ENCODE data around the gene ZNF407.
"Not testable (repeated sequence)": the region's sequence is repeated elsewhere in the genome, so short reads cannot be mapped to it uniquely, and the experiment has no call there.

ZNF407 gene

DNA sequence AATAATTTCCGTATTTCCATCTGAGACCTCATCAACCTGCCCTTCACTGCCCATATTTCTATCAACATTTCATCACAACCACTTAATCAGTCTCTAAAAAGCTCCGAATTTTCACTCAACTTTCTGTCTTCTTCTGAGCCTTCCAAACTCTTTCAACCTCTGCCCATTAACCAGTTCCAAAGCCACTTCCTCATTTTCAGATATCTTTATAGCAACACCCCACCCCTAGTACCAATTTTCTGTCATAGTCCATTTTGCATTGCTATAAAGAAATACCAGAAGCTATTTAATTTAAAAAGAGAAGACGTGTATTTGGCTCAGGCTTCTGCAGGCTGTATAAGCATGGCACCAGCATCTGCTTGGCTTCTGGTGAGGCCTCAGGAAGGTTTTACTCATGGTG is 504.2 kb downstream of the ZNF407 start:
- no peak for TF ChIP-seq GABPA (IDR thresholded peaks at IDR 0.05; ENCODE audit: low read depth)
- peak; percentile 77 for TF ChIP-seq SPI1 (IDR thresholded peaks at IDR 0.05; ENCODE audit: borderline replicate concordance, low read depth)
- Histone ChIP-seq H3K4me3 (replicated peaks; ENCODE audit: insufficient read depth, low read length) (no peak overlapping the region), H3K27ac (replicated peaks) (no peak overlapping the region), H3K27me3 (ENCODE audit: insufficient read depth, poor library complexity, severe bottlenecking) (no peaks in the 10 kb centered on the region)
- DNase-seq (ENCODE audit: low read depth in 1 of 2, low spot score in 1 of 2), result no peak

- not testable (repeated sequence) for DNase-seq (ENCODE audit: low read depth in 1 of 2, low spot score in 1 of 2); H3K4me3 ChIP-seq (replicated peaks; ENCODE audit: insufficient read depth, low read length); H3K27ac ChIP-seq (replicated peaks); H3K27me3 ChIP-seq (ENCODE audit: insufficient read depth, poor library complexity, severe bottlenecking)
Observed at GRCh38 chr18:75104029-75104428, 506.4 kb downstream of the ZNF407 start.

DNA sequence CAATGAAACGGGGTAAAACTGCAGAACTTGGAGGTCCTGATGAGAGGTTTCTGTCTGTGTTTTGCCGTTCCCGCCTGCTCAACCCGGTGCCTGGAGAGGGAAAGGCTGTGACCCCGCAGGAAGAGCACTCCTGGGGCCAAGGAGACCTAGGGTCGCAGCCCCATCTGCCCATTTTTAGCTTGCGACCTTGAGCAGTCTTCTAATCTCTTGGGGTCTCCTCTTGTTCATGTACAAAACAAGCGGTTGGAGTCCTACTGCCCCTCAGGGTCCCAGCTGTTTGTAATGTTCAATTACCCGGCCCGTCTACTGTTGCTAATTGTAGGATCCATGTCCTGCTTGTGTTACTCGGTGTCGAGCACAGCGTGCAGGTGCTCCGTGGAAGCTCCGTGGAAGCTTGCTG is 506.8 kb downstream of the ZNF407 start:
- TF ChIP-seq, protein P1, sequence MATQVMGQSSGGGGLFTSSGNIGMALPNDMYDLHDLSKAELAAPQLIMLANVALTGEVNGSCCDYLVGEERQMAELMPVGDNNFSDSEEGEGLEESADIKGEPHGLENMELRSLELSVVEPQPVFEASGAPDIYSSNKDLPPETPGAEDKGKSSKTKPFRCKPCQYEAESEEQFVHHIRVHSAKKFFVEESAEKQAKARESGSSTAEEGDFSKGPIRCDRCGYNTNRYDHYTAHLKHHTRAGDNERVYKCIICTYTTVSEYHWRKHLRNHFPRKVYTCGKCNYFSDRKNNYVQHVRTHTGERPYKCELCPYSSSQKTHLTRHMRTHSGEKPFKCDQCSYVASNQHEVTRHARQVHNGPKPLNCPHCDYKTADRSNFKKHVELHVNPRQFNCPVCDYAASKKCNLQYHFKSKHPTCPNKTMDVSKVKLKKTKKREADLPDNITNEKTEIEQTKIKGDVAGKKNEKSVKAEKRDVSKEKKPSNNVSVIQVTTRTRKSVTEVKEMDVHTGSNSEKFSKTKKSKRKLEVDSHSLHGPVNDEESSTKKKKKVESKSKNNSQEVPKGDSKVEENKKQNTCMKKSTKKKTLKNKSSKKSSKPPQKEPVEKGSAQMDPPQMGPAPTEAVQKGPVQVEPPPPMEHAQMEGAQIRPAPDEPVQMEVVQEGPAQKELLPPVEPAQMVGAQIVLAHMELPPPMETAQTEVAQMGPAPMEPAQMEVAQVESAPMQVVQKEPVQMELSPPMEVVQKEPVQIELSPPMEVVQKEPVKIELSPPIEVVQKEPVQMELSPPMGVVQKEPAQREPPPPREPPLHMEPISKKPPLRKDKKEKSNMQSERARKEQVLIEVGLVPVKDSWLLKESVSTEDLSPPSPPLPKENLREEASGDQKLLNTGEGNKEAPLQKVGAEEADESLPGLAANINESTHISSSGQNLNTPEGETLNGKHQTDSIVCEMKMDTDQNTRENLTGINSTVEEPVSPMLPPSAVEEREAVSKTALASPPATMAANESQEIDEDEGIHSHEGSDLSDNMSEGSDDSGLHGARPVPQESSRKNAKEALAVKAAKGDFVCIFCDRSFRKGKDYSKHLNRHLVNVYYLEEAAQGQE (IDR thresholded peaks at IDR 0.05; ENCODE audit: insufficient replicate concordance, low read depth), result no peak
- TF ChIP-seq POLR2AphosphoS5 (IDR thresholded peaks at IDR 0.05; ENCODE audit: low read depth), result no peak
- TF ChIP-seq CTCF (IDR thresholded peaks at IDR 0.05; ENCODE audit: insufficient read depth, low read length), result no peak
- TF ChIP-seq SPI1 (IDR thresholded peaks at IDR 0.05; ENCODE audit: borderline replicate concordance, low read depth), result no peak
- TF ChIP-seq GABPA (IDR thresholded peaks at IDR 0.05; ENCODE audit: low read depth), result no peak
- no peak overlapping the region for H3K4me3 ChIP-seq (replicated peaks; ENCODE audit: insufficient read depth, low read length)
- H3K27me3 ChIP-seq (ENCODE audit: insufficient read depth, poor library complexity, severe bottlenecking), result no peaks in the 10 kb centered on the region
- no peak for DNase-seq (ENCODE audit: low read depth in 1 of 2, low spot score in 1 of 2)
- H3K27ac ChIP-seq (replicated peaks), result no peak overlapping the region

DNA sequence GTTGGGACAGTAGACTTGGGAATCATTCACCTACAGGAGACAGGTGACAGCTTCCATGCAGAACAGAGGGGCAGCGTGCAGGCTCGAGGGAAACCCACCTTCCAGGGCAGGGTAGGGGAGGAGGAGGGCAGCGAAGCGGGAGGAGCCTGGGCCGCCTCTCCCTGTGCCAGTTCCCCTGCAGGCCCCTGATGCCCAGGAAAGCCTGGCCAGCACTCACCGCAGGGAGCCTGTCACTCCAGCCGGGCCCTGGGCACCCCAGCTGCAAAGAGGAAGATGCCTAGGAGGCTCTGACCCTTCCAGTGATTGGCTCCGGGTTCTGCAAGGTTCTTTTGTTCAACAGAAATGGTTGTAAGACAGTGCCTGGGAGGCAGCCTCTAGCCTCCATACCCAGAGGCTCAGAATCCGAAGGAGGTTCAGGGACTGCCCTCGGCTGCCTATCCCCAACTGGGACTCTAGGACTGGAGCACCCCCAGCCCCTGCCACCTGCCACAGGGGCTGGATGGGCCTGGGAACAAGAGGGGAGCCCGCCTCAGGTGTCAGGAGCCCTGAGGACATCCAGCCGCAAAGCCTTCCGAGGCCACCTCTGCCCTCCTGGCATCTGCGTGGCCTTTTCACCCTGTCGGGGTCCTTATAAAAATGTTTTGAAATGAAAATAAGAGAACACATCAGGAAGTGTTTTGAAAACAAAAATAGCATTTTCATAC is 508.0 kb downstream of the ZNF407 start:
- DNase-seq (ENCODE audit: low read depth in 1 of 2, low spot score in 1 of 2), result no peak
- TF ChIP-seq SPI1 (IDR thresholded peaks at IDR 0.05; ENCODE audit: borderline replicate concordance, low read depth), result no peak
- TF ChIP-seq GABPA (IDR thresholded peaks at IDR 0.05; ENCODE audit: low read depth), result no peak
- TF ChIP-seq, protein P1 (IDR thresholded peaks at IDR 0.05; ENCODE audit: insufficient replicate concordance, low read depth), result no peak
- TF ChIP-seq POLR2AphosphoS5 (IDR thresholded peaks at IDR 0.05; ENCODE audit: low read depth), result no peak
- no peak for TF ChIP-seq CTCF (IDR thresholded peaks at IDR 0.05; ENCODE audit: insufficient read depth, low read length)
- Histone ChIP-seq H3K27me3 (ENCODE audit: insufficient read depth, poor library complexity, severe bottlenecking) (no peaks in the 10 kb centered on the region), H3K4me3 (replicated peaks; ENCODE audit: insufficient read depth, low read length) (no peak overlapping the region), H3K27ac (replicated peaks) (no peak overlapping the region)

GRCh38 chr18:75106746-75107145 is 509.1 kb downstream of the ZNF407 start:
- TF ChIP-seq, protein P1 (IDR thresholded peaks at IDR 0.05; ENCODE audit: insufficient replicate concordance, low read depth), result no peak
- TF ChIP-seq CTCF (IDR thresholded peaks at IDR 0.05; ENCODE audit: insufficient read depth, low read length) (no peak), SPI1 (IDR thresholded peaks at IDR 0.05; ENCODE audit: borderline replicate concordance, low read depth) (no peak), POLR2AphosphoS5 (IDR thresholded peaks at IDR 0.05; ENCODE audit: low read depth) (no peak), GABPA (IDR thresholded peaks at IDR 0.05; ENCODE audit: low read depth) (no peak)
- Histone ChIP-seq H3K27me3 (ENCODE audit: insufficient read depth, poor library complexity, severe bottlenecking) (no peaks in the 10 kb centered on the region), H3K27ac (replicated peaks) (no peak overlapping the region), H3K4me3 (replicated peaks; ENCODE audit: insufficient read depth, low read length) (no peak overlapping the region)
- DNase-seq (ENCODE audit: low read depth in 1 of 2, low spot score in 1 of 2), result no peak
